ENCODE measurements around the gene ELF5. TPM values are rescaled to one million over a fixed set of nuclear protein-coding genes. Genes with fewer than 3 reads are reported as not detected.

ELF5 gene
- not detected for polyA plus RNA-seq (ENCODE audit: low read depth in 6 of 6)

DNA sequence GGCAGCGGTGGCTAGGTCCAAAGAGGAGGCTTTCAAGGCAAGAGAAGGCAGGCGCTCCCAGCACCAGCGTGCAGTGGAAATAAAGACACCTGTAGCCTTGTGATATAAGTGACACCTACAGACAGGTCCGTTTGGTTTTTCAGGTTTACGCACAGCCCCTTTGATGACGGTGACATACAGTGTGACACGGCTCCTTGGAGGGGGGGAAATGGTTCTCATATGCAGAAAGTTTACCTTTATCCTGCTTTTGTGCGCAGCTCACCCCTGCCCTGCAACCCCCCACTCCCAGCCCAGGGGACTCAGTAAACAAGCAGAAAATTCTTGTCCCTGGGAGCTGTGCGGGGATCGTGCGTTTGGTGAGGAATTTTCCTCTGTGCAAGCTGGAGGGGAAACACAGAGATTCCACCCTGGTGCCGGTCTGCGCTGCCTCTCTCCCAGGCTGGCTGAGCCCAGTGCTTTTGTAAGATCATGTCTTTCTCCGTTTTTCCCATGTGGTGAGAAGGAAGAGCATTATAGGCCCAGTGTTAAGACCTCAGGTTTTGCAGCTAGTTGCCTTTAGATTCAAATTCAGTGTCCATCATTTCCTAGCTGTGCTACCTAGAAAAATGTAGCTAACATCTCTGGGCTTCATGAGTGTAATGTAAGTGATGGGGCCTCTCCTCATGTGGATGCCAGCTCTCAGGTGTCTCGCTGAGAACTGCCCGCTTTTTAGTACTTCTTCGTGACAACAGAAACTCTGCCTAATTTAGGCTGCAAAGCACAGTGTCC lies at the start of gene ELF5:
Gene ELF5, minus strand, starts transcription at position 113 of the 768 bp plus-strand sequence. CDS start 8,045 bp downstream, outside the sequence.
- Mint-ChIP-seq H3K27me3 (peaks cover 0 to 8% (median 3%) of the 10 kb centered on the region in 3 donors), H3K27ac (no peak within 1 kb of the TSS), H3K4me1 (no peaks in the 10 kb centered on the region), H3K4me3 (no peak within 1 kb of the TSS), H3K9me3 (no peaks in the 10 kb centered on the region), H3K36me3 (no peaks in the 10 kb centered on the region)
- DNase-seq (no peak), ATAC-seq (ENCODE audit: low read depth in 2 of 2) (no peak)

DNA sequence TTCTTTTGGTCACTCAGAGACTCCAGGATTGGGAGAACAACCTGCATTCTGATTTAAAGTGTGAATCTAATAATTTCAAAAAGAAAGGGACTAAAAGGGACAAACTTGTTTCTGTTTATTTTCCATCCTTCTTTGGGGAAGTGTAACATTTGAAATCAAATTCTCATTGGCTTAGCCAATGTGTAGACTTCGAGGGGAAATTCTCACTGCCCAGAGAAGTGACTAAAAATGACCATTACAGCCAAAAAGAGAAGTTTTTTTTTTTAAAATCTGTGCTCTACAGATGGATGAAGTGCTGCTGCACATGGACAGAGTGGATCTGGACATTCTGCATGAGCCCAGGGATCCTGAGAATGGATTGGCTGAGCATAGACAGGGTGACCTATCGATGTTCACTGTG lies 49.4 kb upstream of the ELF5 start:
- ATAC-seq (ENCODE audit: low read depth in 2 of 2), result no peak
- DNase-seq, result no peak
- H3K4me1 Mint-ChIP-seq, result no peaks in the 10 kb centered on the region
- H3K27ac Mint-ChIP-seq, result no peak overlapping the region
- H3K27me3 Mint-ChIP-seq, result peaks cover 26 to 68% (median 52%) of the 10 kb centered on the region in 3 donors
- no peak overlapping the region for H3K4me3 Mint-ChIP-seq
- H3K9me3 Mint-ChIP-seq, result no peaks in the 10 kb centered on the region
- no peaks in the 10 kb centered on the region for H3K36me3 Mint-ChIP-seq

DNA sequence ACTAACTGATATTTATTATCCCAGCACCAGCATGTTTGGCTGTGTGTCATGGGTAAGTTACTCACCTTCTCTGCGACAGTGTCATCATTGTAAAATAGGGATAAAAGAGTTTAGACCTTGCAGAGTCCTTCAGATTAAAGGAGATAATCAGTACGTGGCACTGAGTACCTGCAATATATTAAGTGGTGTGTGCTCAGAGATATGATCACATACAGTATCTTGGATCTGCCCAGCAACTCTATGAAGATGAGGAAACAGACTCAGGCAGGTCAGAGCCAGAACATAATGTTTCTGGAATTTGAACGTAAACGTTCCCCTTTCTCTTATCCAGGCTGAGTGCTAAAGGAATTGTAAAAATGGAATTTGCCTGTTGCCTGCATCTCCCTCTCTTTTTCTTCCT lies 46.9 kb upstream of the ELF5 start:
- H3K9me3 Mint-ChIP-seq, result peaks cover 0 to 1% (median 0%) of the 10 kb centered on the region in 7 donors
- H3K27ac Mint-ChIP-seq, result no peak overlapping the region
- H3K36me3 Mint-ChIP-seq, result no peaks in the 10 kb centered on the region
- no peak overlapping the region for H3K4me3 Mint-ChIP-seq
- peaks cover 37 to 61% (median 50%) of the 10 kb centered on the region in 3 donors for H3K27me3 Mint-ChIP-seq
- H3K4me1 Mint-ChIP-seq, result no peaks in the 10 kb centered on the region
- DNase-seq, result no peak
- ATAC-seq (ENCODE audit: low read depth in 2 of 2), result no peak

DNA sequence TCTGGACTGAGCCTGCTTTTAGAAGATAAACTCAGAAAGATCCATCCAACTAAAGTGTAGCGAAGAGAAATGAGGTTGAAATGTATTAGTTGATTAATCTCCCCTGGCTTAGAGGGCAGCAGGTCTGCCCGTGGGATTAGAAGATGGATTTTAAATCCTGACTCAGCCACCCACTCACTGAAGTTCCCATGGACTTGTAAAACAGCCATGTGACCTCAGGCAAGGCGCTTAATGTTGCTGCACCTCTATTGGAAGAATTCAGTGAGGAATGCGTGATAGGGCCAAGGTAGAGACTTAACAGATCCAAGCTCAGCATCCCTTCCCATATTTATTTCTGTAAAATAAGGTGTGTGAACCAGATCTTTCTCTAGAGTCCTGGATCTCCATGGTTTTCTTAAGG lies 45.1 kb upstream of the ELF5 start:
- no peak overlapping the region for H3K27ac Mint-ChIP-seq
- H3K36me3 Mint-ChIP-seq, result no peaks in the 10 kb centered on the region
- peaks cover 0 to 1% (median 0%) of the 10 kb centered on the region in 7 donors for H3K9me3 Mint-ChIP-seq
- no peak for ATAC-seq (ENCODE audit: low read depth in 2 of 2)
- H3K4me1 Mint-ChIP-seq, result no peaks in the 10 kb centered on the region
- H3K27me3 Mint-ChIP-seq, result peaks cover 34 to 61% (median 41%) of the 10 kb centered on the region in 3 donors
- no peak for DNase-seq
- H3K4me3 Mint-ChIP-seq, result no peak overlapping the region

DNA sequence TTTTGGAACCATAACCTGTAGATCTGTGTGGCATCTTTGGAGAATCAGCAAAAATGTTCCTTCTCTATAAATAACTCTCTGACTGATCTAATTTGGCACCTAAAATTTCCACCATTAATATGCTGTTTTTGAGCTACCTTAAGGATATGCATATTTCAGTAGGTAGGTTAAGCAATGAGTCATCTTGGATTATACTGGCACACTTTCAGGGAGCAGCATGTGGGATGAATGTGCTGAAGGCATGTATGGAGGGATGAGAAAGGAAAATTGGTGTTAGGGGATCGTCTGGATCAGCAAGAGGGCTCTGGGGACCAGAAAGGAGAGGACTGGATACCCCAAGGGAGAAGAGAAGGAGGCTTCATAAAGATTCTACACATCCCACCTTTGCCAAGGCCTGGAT lies 44.6 kb upstream of the ELF5 start:
- H3K27me3 Mint-ChIP-seq, result peaks cover 33 to 57% (median 36%) of the 10 kb centered on the region in 3 donors
- peaks cover 0 to 1% (median 0%) of the 10 kb centered on the region in 7 donors for H3K9me3 Mint-ChIP-seq
- DNase-seq (no peak), ATAC-seq (ENCODE audit: low read depth in 2 of 2) (no peak)
- H3K27ac Mint-ChIP-seq, result peak overlapping the region in 1 of 6 donors; percentile 55
- no peaks in the 10 kb centered on the region for H3K36me3 Mint-ChIP-seq
- no peaks in the 10 kb centered on the region for H3K4me1 Mint-ChIP-seq
- H3K4me3 Mint-ChIP-seq, result no peak overlapping the region

DNA sequence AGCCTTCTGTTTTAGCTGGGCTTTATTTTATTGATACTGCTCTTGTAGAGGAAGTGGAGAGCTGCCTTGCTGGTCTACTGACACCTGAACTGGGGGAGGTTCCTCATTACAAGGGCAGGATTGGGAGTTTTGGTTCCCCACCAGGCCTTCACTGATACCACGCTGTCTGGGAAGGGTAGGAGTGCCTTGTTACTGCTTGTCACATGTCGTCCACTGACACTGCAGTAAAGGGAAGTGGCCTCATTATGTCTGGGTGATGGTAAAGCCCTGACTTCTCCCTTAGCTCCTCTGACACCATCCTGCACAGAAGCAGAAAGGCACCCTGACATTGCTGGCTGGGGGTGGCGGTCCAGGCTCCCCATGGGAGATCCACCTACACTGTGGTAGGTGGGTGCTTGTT lies 38.7 kb upstream of the ELF5 start:
- Mint-ChIP-seq H3K27ac (no peak overlapping the region), H3K27me3 (peaks cover 7 to 11% (median 8%) of the 10 kb centered on the region in 3 donors), H3K4me1 (no peaks in the 10 kb centered on the region), H3K9me3 (peaks cover 0 to 1% (median 0%) of the 10 kb centered on the region in 7 donors), H3K36me3 (no peaks in the 10 kb centered on the region), H3K4me3 (no peak overlapping the region)
- ATAC-seq (ENCODE audit: low read depth in 2 of 2) (no peak), DNase-seq (no peak)

DNA sequence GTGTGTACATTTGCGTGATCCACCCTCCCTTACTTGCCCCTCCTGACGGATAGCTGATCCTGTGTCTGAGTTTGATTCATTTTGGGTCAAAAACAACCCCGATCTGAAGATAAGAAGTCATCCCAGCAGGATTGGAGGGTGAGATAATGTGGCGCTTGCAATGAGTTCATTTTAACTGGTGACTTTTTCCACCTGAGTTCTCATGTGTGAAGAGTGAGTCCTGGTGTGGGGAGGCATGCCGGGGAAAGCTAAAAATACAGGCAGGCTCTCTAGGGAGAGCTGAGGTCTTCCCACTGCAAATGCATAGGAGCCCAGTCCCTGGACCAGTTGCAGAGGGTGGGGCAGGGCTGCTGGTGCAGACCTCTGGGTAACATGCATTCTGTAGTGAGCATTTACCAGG lies 35.7 kb upstream of the ELF5 start:
- Mint-ChIP-seq H3K4me1 (no peaks in the 10 kb centered on the region), H3K9me3 (no peaks in the 10 kb centered on the region)

DNA sequence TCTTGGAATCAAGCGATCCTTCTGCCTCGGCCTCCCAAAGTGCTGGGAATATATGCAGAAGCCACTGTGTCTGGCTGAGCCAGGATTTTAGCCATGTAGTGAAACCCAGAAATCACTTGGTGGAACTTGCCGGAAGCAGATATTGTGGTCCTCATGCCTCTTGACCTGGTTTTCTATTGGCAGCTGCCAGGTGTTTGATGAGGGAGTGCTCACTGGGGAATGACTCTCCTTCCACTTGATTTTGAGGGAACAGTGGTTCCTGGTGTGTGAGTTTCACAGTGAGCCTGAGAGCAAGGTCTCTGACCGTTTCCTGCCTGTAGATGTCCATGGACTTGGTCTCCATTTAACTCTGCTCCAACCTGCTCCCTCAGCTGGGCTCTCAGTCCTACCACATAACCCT lies 34.7 kb upstream of the ELF5 start:
- DNase-seq (no peak), ATAC-seq (ENCODE audit: low read depth in 2 of 2) (no peak)
- H3K9me3 Mint-ChIP-seq, result no peaks in the 10 kb centered on the region
- no peak overlapping the region for H3K27ac Mint-ChIP-seq
- peaks cover 7 to 19% (median 12%) of the 10 kb centered on the region in 3 donors for H3K27me3 Mint-ChIP-seq
- H3K4me1 Mint-ChIP-seq, result no peaks in the 10 kb centered on the region
- H3K36me3 Mint-ChIP-seq, result no peaks in the 10 kb centered on the region
- H3K4me3 Mint-ChIP-seq, result no peak overlapping the region

More for the DNA sequence above, 35.7 kb upstream of the ELF5 start:
- no peak for ATAC-seq (ENCODE audit: low read depth in 2 of 2)
- H3K4me3 Mint-ChIP-seq, result no peak overlapping the region
- H3K27me3 Mint-ChIP-seq, result peaks cover 7 to 11% (median 8%) of the 10 kb centered on the region in 3 donors
- no peak for DNase-seq
- H3K36me3 Mint-ChIP-seq, result no peaks in the 10 kb centered on the region
- no peak overlapping the region for H3K27ac Mint-ChIP-seq

DNA sequence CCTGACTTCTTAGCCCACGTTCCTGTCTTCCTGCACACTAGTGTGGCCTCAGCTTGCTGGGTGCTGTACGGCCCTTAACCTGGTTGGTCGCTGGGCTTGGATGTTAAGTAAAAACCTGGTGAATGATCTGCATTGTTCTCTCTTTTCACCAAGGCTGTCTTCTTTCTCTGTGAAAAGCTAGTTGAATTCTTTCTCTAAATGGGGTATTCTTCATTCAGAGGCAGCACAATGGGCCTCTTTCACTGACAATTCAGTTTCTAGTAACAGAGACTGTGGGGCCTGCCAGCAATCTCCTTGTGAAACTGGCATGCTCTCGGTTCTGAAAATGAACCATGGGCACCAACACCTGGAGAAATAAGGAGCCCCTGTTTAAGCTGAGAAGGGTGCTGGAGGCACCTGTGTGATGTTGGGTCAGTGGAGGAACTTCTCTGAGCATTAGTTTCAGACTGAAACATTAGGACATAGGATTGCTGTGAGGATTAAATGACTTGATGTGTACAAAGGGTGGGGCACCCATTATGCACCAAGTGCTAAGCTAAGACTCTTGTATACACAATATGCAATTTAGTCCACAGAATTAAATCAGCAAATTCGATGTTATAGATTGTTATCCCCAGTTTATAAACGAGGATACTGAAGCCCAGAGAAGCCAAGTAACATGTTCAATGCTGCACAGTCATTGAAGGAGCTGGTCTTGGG lies 33.1 kb upstream of the ELF5 start:
- peaks cover 9 to 34% (median 14%) of the 10 kb centered on the region in 3 donors for H3K27me3 Mint-ChIP-seq
- no peaks in the 10 kb centered on the region for H3K9me3 Mint-ChIP-seq
- no peaks in the 10 kb centered on the region for H3K4me1 Mint-ChIP-seq
- no peaks in the 10 kb centered on the region for H3K36me3 Mint-ChIP-seq
- H3K27ac Mint-ChIP-seq, result no peak overlapping the region
- ATAC-seq (ENCODE audit: low read depth in 2 of 2) (no peak), DNase-seq (no peak)
- no peak overlapping the region for H3K4me3 Mint-ChIP-seq

DNA sequence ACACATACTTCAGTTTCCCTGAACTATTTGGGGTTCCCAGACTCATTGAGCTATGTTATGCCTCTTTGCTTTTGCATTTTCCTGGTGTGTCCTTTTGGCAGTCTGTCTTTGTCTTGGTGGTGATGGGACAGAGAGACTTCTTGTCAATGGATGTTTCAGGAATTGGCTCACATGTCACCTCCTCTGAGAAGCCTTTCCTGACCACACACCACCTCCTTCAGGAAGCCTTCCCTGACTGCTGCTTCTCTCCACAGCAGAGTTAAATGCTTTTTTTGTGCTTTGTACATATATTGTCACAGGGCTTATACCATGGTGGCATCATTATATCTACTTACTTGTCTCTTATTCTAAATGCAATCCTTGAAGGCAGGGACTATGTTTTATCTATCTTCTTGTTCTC lies 28.5 kb upstream of the ELF5 start:
- Mint-ChIP-seq H3K36me3 (no peaks in the 10 kb centered on the region), H3K4me3 (no peak overlapping the region), H3K27ac (no peak overlapping the region), H3K9me3 (peaks cover 0 to 6% (median 0%) of the 10 kb centered on the region in 7 donors), H3K27me3 (peaks cover 15 to 48% (median 38%) of the 10 kb centered on the region in 3 donors), H3K4me1 (no peaks in the 10 kb centered on the region)
- DNase-seq (no peak), ATAC-seq (ENCODE audit: low read depth in 2 of 2) (no peak)

DNA sequence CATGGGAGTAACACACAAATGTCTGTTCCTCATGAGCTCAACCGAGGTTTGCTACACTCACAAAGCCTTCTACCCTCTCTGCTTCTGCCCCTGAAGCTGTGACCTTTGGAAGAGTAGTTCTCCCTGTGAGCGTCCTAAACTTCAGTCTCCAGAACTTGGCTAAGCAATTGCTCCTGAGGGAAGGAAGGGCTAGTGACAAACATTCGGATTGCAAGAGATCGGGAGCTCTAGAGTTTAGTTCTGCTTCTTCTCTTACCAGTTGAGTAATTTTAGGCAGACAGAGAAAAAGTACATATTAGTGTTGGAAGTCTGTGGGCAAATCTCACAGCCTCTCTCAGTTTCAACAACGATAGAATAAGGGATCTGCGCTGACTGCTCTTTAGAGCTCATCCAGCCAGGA lies 27.3 kb upstream of the ELF5 start:
- Mint-ChIP-seq H3K36me3 (no peaks in the 10 kb centered on the region), H3K27ac (no peak overlapping the region), H3K27me3 (peaks cover 15 to 48% (median 42%) of the 10 kb centered on the region in 3 donors), H3K9me3 (peaks cover 0 to 10% (median 0%) of the 10 kb centered on the region in 7 donors), H3K4me3 (no peak overlapping the region), H3K4me1 (no peaks in the 10 kb centered on the region)
- DNase-seq (no peak), ATAC-seq (ENCODE audit: low read depth in 2 of 2) (no peak)

DNA sequence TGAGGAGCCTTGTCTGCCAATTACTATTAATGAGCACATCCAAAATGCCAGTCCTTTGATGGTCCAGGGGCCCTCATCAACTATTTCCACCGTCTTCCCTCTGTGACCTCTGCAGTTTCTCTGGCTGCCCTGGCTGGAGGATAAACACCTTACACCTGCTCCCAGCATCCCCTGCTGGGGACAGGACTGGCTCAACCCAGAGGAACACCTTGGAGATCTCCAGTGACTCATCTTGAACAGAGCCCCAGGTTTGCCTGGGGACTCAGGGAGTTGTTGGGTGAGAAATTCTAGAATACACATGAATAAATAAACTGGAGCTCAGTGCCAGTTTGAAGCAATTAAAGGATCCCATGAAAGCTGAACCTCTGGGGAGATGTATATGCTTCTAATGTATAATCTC lies 24.0 kb upstream of the ELF5 start:
- no peak for ATAC-seq (ENCODE audit: low read depth in 2 of 2)

DNA sequence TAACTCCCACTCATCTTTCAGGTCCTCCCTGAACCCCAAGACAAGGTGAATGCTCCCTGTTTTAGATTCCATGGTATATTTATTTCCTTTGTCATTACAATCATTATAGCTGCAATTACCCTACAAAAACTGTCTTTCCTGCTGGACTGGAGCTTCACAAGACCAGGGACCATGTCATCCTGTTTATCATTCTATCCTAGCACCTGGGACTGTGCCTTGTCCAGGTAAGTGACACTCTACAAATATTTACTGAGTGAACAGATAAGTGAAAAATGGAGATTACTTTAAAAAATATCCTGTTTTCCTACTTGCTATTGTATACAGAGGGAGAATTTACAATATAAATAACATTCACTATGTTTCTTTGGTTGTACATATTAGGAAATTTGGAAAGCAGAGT lies 22.5 kb upstream of the ELF5 start:
- no peak for DNase-seq

More for the DNA sequence above, 24.0 kb upstream of the ELF5 start:
- Mint-ChIP-seq H3K9me3 (peaks cover 8 to 30% (median 12%) of the 10 kb centered on the region in 7 donors), H3K4me1 (no peaks in the 10 kb centered on the region), H3K36me3 (peaks cover 0 to 8% of the 10 kb centered on the region in 2 donors), H3K27ac (no peak overlapping the region), H3K27me3 (peaks cover 20 to 48% (median 30%) of the 10 kb centered on the region in 3 donors), H3K4me3 (no peak overlapping the region)
- no peak for DNase-seq

DNA sequence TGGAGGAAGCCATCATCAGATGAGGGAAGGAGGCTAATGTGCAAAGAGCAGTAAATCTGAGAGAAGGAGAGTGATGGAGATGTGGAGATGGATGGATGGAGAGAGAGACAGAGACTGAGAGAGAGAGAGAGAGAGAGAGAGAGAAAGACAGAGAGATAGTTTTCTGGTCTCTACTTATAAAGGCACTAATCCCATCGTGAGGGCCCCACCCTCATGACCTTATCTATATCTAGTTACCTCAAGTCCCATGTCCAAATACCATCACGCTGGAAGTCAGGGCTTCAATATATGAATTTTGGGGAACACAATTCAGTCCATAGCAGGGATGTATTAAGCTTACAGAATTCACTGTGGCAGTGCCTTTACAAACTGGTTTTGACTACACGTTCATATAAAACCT lies 21.2 kb upstream of the ELF5 start:
- Mint-ChIP-seq H3K4me3 (no peak overlapping the region), H3K36me3 (peaks cover 0 to 8% of the 10 kb centered on the region in 2 donors), H3K27me3 (peaks cover 22 to 39% (median 26%) of the 10 kb centered on the region in 3 donors), H3K4me1 (no peaks in the 10 kb centered on the region), H3K9me3 (peaks cover 8 to 30% (median 12%) of the 10 kb centered on the region in 7 donors), H3K27ac (no peak overlapping the region)
- no peak for ATAC-seq (ENCODE audit: low read depth in 2 of 2)
- DNase-seq, result no peak

More for the DNA sequence above, 22.5 kb upstream of the ELF5 start:
- H3K9me3 Mint-ChIP-seq, result peaks cover 8 to 30% (median 12%) of the 10 kb centered on the region in 7 donors
- H3K4me3 Mint-ChIP-seq, result no peak overlapping the region
- H3K36me3 Mint-ChIP-seq, result peaks cover 0 to 8% of the 10 kb centered on the region in 2 donors
- peaks cover 13 to 42% (median 21%) of the 10 kb centered on the region in 3 donors for H3K27me3 Mint-ChIP-seq
- no peak for ATAC-seq (ENCODE audit: low read depth in 2 of 2)
- no peaks in the 10 kb centered on the region for H3K4me1 Mint-ChIP-seq
- H3K27ac Mint-ChIP-seq, result no peak overlapping the region

All from naive B cell (primary cell).